GM12801 (cell line): Measurements from ENCODE around the gene MMP2.

Source experiments
- TF ChIP-seq, protein P1 (sequence below): IDR thresholded peaks from one replicate; pipeline ENCODE4 v1.5.1; 2011; ENCODE audit warnings: control low read depth; ENCODE audit not compliant: insufficient read length; ENCODE audit errors: extremely low read depth

Gene MMP2

DNA sequence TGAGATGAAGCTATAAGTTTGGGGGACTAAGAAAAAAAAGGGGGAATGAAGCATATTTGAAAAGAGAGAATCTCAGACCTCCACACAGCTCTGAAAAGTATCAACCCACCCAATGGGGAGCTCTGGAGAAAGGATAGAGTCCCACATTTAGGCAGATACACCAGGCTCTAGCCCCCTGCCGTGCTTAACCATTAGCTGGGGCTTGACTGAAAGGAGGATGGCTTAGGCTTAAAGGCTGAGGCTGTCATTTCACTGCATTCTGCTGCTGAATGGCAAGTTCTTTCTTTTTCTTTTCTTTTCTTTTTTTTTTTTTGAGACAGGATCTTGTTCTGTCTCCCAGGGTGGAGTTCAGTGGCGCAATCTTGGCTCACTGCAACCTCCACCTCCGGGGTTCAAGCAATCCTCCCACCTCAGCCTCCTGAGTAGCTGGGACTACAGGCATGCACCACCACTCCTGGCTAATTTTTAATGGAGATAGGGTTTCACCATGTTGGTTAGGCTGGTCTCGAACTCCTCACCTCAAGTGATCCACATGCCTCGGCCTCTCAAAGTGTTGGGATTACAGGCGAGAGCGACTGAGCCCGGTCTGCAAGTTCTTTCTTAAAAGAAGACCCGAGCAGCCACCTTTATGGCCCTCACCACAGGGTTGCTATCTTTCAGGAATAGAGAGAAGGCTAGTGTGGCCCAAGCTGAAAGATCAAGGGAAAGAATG is 9.0 kb upstream of the MMP2 start:
- TF ChIP-seq, protein P1, sequence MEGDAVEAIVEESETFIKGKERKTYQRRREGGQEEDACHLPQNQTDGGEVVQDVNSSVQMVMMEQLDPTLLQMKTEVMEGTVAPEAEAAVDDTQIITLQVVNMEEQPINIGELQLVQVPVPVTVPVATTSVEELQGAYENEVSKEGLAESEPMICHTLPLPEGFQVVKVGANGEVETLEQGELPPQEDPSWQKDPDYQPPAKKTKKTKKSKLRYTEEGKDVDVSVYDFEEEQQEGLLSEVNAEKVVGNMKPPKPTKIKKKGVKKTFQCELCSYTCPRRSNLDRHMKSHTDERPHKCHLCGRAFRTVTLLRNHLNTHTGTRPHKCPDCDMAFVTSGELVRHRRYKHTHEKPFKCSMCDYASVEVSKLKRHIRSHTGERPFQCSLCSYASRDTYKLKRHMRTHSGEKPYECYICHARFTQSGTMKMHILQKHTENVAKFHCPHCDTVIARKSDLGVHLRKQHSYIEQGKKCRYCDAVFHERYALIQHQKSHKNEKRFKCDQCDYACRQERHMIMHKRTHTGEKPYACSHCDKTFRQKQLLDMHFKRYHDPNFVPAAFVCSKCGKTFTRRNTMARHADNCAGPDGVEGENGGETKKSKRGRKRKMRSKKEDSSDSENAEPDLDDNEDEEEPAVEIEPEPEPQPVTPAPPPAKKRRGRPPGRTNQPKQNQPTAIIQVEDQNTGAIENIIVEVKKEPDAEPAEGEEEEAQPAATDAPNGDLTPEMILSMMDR = no peak

DNA sequence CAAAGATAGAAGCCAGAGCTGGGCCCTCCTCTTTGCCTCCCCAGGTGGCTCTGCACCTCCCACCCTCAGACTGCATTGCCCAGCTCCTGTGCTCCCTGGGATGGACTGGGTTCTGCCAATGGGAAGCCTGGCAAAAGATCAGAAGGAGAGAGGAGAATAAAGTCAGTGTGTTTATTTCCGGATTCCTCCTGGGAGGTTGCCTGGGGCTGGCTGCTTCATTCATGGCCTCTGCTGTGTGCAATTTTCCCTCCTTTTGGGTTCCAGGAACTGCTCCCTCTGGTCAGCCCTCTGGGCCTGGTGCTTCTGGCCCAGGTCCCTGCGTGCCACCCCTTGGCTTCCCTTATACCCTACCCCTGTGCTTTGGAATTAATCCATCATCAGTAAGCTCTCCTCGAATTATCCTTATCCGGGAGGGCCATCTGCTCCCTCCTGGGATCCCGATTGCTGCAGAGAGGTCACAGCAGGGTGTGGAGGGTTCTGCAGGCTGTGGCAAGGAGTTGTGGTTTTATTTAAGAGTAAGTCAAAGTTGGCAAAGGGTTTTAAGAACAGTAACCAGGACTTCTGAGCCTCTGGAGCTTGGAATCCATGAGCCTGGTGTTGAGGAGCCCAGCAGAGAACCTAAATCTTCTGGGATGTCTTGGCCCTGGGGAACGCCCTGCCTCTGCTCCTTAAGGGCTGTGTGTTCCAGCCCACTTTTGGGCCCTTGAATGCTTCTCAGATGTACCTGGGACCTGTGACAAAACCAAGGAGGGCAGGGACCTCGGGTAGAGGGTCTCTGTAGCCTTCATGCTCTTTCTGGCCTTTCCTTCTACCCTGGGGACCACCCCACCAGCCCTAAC is 8.2 kb upstream of the MMP2 start:
- TF ChIP-seq, protein P1 = no peak

GRCh38 chr16:55471448-55472097 is 7.4 kb upstream of the MMP2 start:
- TF ChIP-seq, protein P1 = no peak

DNA sequence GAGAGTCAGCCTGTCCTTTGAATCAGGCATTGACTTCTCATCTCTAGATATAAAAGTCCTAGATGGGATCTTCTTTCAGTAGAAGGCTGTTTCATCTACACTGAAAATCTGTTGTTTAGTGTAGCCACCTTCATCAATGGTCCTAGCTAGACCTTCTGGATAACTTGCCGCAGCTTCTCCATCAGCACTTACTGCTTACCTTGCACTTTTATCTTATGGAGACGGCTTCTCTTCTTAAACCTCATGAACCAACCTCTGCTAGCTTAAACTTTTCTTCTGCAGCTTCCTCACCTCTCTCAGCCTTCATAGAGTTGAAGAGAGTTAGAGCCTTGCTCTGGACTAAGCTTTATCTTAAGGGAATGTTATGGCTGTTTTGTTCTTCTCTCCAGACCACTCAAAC is 5.4 kb upstream of the MMP2 start:
- TF ChIP-seq, protein P1 = no peak

DNA sequence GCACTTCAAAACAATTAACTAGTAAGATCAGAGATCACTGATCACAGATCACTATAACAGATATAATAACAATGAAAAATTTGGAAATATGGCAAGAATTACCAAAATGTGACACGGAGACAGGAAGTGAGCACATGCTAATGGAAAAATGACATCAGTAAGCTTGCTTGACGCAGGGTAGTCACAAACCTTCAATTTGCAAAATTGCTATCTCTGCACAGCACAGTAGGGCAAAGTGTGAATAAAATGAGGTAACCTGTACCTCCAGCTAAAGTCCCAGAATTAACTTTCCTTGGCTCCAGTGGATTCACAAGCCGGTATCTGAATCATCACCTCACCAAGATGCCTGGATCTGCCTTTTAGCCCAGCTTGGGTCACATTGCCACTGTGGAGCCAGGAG is 4.2 kb upstream of the MMP2 start:
- TF ChIP-seq, protein P1 = no peak

DNA sequence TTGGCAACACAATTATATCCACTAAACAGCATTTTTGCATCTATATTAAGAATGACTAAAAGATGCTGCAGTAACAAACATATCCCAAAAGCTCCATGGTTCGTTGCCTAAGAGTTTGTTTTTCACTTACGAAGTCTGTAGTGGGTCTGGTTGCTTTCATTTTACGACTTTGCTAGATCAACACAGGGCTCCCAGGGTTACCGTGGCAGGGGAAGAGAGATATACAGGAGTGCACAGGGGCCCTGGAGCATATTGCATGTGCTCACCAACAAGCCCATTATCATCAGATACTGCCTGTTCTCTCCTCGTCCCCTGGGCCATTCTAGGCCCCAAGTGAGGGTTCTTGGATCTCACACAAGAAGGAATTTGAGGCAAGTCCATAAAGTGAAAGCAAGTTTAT is 3.1 kb upstream of the MMP2 start:
- TF ChIP-seq, protein P1 = no peak

DNA sequence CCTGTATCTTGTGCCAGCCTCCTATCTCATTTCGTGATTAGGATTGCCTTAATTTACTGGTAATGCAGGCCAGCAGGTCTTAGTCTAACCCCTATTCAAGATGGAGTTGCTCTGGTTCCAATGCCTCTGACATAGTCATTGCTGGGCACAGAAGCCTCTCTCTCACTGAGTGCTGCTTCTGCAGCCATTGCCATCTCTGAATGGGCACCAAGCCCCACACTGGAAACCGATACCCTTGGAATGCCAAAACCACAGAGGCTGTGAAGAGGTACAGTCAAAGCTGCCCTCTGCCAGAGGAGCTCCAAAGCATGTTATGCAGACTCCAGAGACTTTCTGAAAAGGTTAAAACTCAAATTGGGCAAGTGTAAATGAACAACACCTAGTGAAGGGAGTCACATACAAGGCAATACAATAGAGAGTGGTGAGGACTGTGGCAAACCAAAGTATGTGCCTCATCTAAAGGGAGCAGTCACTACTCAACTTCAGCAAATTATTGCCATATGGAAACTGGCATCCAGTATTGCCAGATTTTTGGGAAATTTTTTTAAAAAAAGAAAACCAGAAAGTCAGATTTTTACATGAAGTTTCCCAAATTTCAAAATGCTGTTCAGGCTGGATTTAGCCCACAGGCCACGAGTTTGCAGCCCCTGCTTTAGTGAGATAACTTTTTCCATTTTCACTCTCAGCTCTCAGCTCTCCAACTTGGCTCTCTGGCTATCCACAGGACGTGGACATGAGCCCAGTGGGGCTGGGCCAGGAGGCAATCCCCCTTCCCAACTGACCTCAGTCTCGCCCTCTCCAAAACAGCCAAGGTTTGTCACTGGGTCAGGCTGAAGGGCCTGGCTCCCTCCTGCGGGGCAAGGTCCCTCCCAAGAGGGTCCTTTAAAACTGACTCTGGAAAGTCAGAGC is 2.1 kb upstream of the MMP2 start:
- TF ChIP-seq, protein P1 = no peak
